BJ (cell line): ENCODE data around the gene CEP112. TPM values are rescaled to one million over a fixed set of nuclear protein-coding genes. Genes with fewer than 3 reads are reported as not detected.
"Not testable (repeated sequence)": the region's sequence is repeated elsewhere in the genome, so short reads cannot be mapped to it uniquely, and the experiment has no call there.

Experiments used
- CTCF ChIA-PET: fragments of 350-600 bp; formaldehyde crosslinking; extraction: SDS; loops from one replicate; lab custom pipeline; 2021; ENCODE audit warnings: antibody characterized with exemption, inconsistent platforms; lab: Yijun Ruan, JAX
- POLR2A ChIA-PET: fragments of 300-600 bp; sonication (Branson Sonifier 250); formaldehyde crosslinking; extraction: SDS; loops from one replicate; lab custom pipeline; 2021; ENCODE audit warnings: antibody characterized with exemption; lab: Charles Lee
- DNase-seq: peaks from one replicate; pipeline ENCODE4 v3.0.0-alpha.2; 2011; ENCODE audit warnings: low read depth
- H3K27me3 ChIP-seq: 2 replicates; pipeline ENCODE4 v1.6.0; 2011; ENCODE audit warnings: low read length; ENCODE audit not compliant: control insufficient read depth, insufficient read depth
- H3K36me3 ChIP-seq: 2 replicates; pipeline ENCODE4 v1.5.1; 2011; ENCODE audit warnings: low read length; ENCODE audit not compliant: control insufficient read depth, insufficient read depth
- H3K4me3 ChIP-seq: 2 replicates; pipeline ENCODE4 v1.5.1; 2011; ENCODE audit warnings: low read depth, mild to moderate bottlenecking, control low read depth, low read length
- CTCF ChIP-seq: IDR thresholded peaks from 2 replicates; pipeline ENCODE4 v1.5.1; 2011; ENCODE audit warnings: low read depth, mild to moderate bottlenecking, control low read depth, inconsistent platforms, low read length, moderate library complexity; ENCODE audit not compliant: insufficient read depth
- polyA plus RNA-seq: library from polyadenylated mRNA; depleted of rRNA; stranded (reverse); fragments of >200 nt; gene quantifications from 2 replicates; pipeline ENCODE4 v1.2.3, GENCODE V29; 2011

CEP112 gene
- polyA plus RNA-seq, 1 experiment = 3.3 TPM

GRCh38 chr17:66089764-66090163, 102.2 kb downstream of the CEP112 start:
- ChIA-PET CTCF (no interaction called here), POLR2A (no interaction called here)
- Histone ChIP-seq H3K36me3 (no peaks in the 10 kb centered on the region), H3K4me3 (no peak overlapping the region), H3K27me3 (no peaks in the 10 kb centered on the region)
- no peak for DNase-seq
- no peak for TF ChIP-seq CTCF

GRCh38 chr17:66088173-66088572, 103.8 kb downstream of the CEP112 start:
- no peak for TF ChIP-seq CTCF
- POLR2A ChIA-PET = no interaction called here
- CTCF ChIA-PET = no interaction called here
- no peaks in the 10 kb centered on the region for H3K27me3 ChIP-seq
- DNase-seq = no peak
- H3K4me3 ChIP-seq = no peak overlapping the region
- no peaks in the 10 kb centered on the region for H3K36me3 ChIP-seq

GRCh38 chr17:66087073-66087472, 104.9 kb downstream of the CEP112 start:
- Histone ChIP-seq H3K27me3 (no peaks in the 10 kb centered on the region), H3K36me3 (no peaks in the 10 kb centered on the region), H3K4me3 (no peak overlapping the region)
- POLR2A ChIA-PET = no interaction called here
- CTCF ChIA-PET = no interaction called here
- DNase-seq = no peak
- no peak for TF ChIP-seq CTCF

GRCh38 chr17:66085221-66085620, 106.7 kb downstream of the CEP112 start:
- POLR2A ChIA-PET = no interaction called here
- no peaks in the 10 kb centered on the region for H3K36me3 ChIP-seq
- H3K4me3 ChIP-seq = no peak overlapping the region
- H3K27me3 ChIP-seq = no peaks in the 10 kb centered on the region
- TF ChIP-seq CTCF = no peak
- no peak for DNase-seq
- CTCF ChIA-PET = interaction anchor here (0.6 kb wide), 1 partner anchor 11 kb away, joined by 3 read pairs; no protein-coding TSS in a partner anchor

DNA sequence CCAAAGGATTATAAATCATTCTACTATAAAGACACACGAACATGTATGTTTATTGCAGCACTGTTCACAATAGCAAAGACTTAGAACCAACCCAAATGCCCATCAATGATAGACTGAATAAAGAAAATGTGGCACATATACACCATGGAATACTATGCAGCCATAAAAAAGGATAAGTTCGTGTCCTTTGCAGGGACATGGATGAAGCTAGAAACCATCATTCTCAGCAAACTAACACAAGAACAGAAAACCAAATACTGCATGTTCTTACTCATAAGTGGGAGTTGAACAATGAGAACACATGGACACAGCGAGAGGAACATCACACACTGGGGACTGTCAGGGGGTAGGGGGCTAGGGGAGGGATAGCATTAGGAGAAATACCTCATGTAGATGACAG, 111.3 kb downstream of the CEP112 start:
- H3K4me3 ChIP-seq, DNase-seq, H3K36me3 ChIP-seq, H3K27me3 ChIP-seq, POLR2A ChIA-PET: not testable (repeated sequence)
- CTCF ChIA-PET = interaction anchor here (0.8 kb wide), 1 partner anchor 11 kb away, joined by 4 read pairs; no protein-coding TSS in a partner anchor

- POLR2A ChIA-PET = no interaction called here
These were observed 115.3 kb downstream of the CEP112 start for GRCh38 chr17:66076546-66077190.

More at GRCh38 chr17:66076546-66077190, 115.3 kb downstream of the CEP112 start:
- DNase-seq = no peak
- Histone ChIP-seq H3K27me3 (no peaks in the 10 kb centered on the region), H3K4me3 (no peak overlapping the region), H3K36me3 (no peaks in the 10 kb centered on the region)
- CTCF ChIA-PET = interaction anchor here (1.4 kb wide), 1 partner anchor 9 kb away, joined by 3 read pairs; no protein-coding TSS in a partner anchor
- TF ChIP-seq CTCF = no peak
